Hematopoietic multipotent progenitor cell treated with erythropoietin and hydrocortisone succinate and interleukin-3 and kit ligand, for 6 days (in vitro differentiated cells): ENCODE results near the gene RUNX2.
A peak's percentile ranks its signal among the peaks of the same experiment; 100 is the strongest.

Experiments used
- DNase-seq: peaks from one replicate; pipeline ENCODE4 v3.0.0-alpha.2; 2015

Gene RUNX2

GRCh38 chr6:45415788-45416518 is 87.8 kb downstream of the RUNX2 start:
- no peak for DNase-seq

GRCh38 chr6:45416700-45417099 is 88.6 kb downstream of the RUNX2 start:
- peak; percentile 1 for DNase-seq

- DNase-seq: peak; percentile 68
Measured at GRCh38 chr6:45417436-45417835, 89.3 kb downstream of the RUNX2 start.

DNA sequence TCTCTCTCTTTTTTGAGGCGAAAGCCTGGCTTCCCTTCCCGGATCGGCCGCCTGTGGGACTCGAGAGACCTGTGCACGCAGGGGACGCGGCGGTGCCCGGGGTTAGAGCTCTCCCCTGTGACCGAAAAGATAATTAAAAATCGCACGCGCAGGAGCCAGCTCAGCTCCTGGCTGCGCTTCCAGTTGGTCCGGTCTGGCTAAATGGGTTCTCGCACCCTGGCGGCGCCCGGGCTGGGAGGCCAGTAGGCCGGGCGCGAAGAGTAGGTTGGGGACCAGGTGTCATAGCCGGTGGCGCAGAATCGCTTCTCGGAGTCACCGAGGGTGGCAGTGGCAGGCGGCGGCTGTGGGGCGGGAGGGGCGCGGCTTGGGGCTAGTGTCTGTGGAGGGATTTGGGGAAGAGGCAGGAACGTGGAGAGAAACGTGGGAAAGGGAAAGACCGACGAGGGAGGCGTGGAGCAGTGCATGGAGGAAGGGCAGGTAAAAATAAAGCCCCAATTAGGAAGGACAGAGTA is 91.5 kb downstream of the RUNX2 start:
- DNase-seq: peak; percentile 85

DNA sequence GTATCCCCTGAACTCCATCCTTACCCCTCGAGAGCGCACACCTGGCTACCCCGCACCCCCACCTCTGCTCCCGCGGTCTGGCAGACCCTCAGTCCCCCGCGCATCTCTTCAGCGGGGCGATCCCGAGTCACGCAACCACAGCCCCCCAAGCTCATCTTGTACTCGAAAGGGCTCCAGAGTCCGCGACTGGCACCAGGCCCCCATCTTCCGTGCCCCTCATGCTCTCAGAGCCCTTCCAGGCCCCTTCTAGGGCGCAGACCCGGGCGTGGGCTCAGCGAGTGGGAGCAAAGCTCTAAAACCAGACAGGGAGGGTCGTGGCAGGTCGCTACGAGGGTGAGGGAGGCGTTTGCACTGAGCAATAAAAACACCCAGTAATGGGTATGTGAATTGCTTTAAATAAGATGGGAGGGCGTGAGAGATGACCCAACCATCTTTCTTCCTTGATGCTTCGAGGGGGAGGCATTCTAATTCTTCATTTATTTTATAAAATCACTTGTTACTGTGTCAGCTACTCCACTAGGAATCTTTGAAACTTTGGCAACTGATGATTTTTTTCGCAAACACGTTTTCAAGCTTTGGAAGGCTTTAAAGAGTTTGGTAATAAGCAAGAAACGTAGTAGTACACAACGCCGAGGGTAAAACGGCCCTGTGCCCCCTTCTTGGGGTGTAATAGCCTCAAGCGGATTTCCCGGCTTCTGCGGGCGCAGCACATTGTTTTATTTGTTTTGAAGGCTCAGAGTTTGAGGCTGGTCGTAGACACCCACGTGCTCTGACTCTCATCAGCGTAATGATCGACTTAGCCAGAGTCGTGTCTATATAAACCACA is 92.2 kb downstream of the RUNX2 start:
- DNase-seq: peak; percentile 46

DNA sequence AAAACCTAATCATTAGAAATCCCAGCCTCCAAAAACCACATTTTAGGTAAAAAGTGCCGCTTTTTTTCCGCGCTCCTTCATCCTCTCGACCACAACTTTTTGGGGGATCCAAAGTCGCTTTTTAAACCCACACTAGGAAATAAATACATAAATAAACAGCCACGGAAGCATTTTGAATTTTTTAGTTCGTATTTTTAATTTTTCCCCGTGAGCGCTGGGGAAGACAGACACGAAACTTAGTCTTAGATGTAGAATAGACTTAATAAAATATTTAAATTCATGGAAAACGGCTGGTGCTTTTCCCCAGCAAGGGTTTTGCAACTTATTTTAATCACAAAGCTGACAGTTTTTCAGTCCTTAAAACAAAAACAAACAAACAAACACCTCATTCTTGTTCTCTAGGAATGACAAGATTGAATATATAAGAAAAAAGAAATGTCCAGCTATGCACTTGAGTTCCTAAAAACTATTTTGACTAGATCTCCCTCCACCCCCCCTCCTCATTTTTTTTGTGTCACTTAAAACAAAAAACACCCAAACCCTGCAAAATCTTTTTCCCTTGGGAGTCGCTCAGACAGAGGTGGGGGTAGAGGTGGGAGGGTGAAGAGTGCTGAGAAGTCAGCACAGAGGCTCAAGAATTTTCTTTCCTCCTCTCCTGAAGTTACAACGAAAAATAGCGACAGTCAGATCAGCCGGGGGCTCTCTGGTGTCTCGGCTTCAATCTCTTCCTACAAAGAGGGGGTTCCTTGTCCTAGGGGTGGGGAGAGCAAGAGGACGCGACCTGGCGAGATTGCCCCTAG is 93.0 kb downstream of the RUNX2 start:
- DNase-seq: no peak

DNA sequence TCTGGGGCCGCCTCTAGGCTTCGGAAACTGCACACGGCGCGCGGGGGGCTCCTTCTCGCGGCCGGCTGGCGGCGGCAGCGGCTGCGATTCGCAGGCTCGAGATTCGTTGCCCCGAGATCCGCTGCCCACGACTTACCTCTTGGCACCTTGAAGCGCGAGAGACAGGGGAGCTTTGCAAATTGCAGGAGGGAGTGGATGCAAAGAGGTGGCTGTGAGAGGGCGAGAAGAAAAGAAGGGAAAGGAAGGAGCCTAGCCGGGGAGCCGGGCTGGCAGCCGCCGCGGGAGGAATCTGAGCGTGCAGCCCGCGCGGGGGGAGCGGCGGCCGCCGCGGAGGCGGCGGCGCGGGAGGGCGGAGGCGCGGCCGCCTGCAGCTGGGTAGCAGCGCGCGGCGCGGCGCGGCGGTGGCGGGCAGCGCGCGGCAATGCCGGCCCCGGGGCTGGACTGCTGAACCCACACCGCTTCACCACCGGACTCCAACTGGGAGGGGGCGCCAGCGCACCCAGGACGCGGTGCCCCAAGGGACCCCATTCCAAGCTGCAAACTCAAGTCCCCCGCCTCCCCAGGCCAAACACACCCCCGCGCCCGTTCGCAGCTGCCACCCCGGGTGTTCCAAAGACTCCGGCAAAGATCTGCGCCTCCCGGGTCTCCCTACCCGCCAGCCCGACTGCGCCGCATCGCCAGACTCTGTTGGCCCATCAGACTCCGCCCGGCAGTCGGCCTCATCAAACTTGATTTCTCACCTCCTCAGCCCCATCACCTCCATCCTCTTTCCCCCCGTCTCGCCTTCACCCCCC is 93.8 kb downstream of the RUNX2 start:
- peak; percentile 47 for DNase-seq

- DNase-seq: peak; percentile 33
Measured at GRCh38 chr6:45422503-45423110, 94.5 kb downstream of the RUNX2 start.

- DNase-seq: no peak
Measured at GRCh38 chr6:45423111-45423823, 95.1 kb downstream of the RUNX2 start.

- DNase-seq: peak; percentile 50
Measured at GRCh38 chr6:45423824-45424450, 95.8 kb downstream of the RUNX2 start.

- DNase-seq: peak; percentile 47
Measured at GRCh38 chr6:45424451-45424861, 96.3 kb downstream of the RUNX2 start.

DNA sequence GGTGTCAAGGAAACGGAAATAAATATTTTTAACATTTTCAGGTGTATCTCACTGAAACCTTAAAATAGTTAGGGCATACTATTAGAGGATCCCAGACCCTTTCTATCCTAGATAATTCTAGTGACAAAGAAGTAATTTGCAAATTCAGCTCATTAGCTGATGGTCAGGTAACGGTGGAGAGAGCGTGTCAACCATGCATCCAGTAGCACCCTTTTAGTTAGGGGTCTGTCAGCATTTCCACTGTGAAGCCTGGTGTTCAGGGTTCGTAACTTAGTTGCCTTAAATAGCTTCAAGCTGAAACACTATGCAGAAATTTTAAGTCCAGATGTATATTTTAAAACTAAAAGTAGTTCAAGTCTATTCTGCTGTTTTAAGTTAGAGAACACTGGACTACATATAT is 98.1 kb downstream of the RUNX2 start:
- no peak for DNase-seq

- no peak for DNase-seq
Measured at GRCh38 chr6:45427726-45428125, 99.6 kb downstream of the RUNX2 start.

GRCh38 chr6:45428727-45429126 is 100.6 kb downstream of the RUNX2 start:
- DNase-seq: no peak

DNA sequence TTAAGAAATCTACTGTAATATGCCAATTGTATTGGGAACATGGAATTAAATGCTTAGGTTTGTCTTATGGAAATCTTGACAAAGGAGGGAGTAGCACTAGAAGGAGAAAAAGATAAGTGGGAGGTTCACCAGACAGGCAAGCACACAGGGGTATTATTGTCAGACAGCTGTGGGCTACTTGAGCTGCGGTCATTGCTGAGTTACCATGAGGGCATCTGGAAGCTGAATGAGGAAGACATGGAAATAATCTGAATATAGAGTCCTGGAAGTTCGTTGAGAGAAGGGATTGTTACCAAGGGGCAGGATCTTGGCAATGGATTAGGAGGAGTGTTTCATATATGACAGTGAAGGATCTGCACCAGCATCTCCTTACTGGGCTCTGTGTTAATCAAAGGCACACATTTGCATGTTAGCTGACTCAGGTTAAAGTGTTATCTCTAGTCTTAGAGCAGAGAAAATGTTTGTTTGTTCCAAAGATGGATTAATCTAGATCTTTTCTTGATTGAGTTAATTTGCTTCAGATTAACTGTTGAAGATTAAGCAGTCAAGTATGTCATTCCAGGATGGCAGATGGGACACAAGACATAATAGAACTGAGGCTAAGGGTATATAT is 102.6 kb downstream of the RUNX2 start:
- no peak for DNase-seq

DNA sequence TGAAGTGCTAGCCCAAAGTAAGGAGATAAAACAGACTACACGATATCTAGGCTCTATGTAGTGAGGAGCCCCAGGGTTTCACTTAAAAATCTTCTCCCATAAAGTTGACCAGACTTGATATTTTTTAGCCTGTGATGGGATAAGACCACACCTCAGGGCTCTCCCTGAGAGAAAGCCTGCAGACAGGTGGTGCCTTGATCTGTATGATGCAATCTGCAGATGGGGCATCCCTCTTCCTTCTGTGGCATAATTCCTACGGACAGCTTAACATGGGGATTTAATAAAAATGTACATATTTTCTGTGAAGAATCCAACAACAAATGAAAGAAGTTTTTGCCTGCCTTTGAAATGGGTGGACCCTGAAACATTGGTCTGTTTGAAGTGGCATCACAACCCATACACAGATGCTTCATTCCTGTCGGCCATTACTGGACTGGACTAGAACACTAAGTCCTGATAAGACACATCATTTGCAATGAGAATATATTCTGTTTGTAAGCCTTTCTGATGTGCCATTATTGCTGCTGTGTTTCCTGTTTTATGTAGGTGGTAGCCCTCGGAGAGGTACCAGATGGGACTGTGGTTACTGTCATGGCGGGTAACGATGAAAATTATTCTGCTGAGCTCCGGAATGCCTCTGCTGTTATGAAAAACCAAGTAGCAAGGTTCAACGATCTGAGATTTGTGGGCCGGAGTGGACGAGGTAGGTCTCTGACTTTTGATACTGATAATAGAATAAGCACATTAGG is 103.4 kb downstream of the RUNX2 start:
- no peak for DNase-seq

DNA sequence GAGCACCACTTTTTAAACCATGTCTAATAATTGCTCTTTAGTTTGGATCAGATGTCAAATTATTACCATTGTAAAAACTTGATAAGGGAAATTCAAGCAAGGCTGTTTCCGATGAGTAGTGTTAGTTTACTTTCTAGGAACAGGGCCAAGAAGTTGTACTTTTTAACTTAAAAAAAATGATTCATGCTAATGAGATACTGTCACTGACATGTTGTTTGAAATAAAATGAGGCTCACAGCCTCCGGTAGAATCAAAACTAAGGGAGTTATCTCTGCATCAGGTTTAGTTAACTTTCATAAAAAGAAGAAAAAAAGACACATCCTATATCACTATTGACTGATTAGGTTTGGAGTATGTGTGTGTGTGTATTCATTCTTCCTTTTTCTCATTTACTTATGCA is 104.8 kb downstream of the RUNX2 start:
- DNase-seq: peak; percentile 58

DNA sequence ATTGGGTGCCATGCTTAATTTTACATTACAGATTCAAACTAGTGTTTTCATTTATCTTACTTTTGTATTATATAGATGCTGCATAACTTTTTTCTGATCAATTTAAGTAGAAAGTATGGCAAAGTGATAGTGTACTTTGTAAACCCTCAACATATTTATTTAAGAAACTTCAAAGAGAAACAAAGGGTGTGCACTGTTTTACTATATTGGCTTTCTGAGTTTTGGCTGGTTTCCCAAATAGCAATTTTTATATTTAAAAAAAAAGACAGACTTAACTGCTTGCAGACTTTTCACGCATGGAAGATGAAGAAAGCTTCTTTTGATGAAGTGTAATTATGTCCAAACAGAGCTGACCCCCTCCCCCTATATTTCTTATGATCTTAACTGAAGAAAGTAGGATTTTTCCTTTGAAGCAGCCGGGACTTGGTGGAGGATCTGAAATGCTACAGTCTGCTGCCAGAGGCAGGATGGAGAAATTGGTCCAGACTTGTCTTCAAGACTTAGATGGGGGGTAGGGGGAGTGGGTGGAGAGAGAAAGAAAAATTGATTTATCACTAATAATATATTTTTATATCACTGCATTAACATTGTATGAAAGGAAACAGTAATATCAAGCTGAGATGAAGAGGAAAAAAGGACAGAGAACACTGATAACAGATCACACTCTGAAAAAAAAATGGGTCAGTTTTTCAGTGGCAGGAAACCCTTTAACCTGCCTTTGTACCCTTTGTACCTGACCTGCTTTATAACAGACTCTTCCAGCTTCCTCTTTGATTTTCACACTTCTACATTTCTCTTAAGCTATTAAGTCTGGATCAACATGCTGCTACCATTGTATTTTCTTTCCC is 105.6 kb downstream of the RUNX2 start:
- no peak for DNase-seq

DNA sequence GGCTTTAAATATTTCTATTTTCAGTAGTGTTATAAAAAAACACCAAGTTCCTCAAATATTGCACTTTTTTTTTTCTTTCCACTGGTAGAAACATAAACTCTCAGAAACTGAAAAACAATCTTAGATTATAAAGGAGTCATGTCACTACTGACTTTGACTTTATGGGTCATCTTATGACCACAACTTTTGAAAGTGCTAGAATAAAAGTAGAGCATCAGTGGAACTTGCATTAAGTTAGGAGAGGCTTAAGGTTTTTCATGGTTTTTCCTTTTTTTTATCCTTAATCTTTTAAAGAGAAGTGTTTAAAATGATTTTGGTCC is 106.2 kb downstream of the RUNX2 start:
- no peak for DNase-seq
